Neutrophil (primary cell): ENCODE results near the gene HSF4.

Source experiments
- H3K27ac ChIP-seq: fragments of 200-600 bp; sonication (generic); 2 replicates; pipeline ENCODE4 v1.5.1; 2016; ENCODE audit warnings: mild to moderate bottlenecking, moderate library complexity
- H3K27me3 ChIP-seq: fragments of 200-600 bp; sonication (generic); 2 replicates; pipeline ENCODE4 v1.6.0; 2016; ENCODE audit warnings: mild to moderate bottlenecking
- H3K36me3 ChIP-seq: fragments of 200-600 bp; sonication (generic); 2 replicates; pipeline ENCODE4 v1.5.1; 2017
- H3K4me1 ChIP-seq, 2 experiments: fragments of 200-600 bp in 1 of 2; sonication (generic) in 1 of 2; 1 replicate in 1 of 2; 2 replicates in 1 of 2; pipeline versions ENCODE4 v1.5.1 to v1.6.1; 2013 to 2016; ENCODE audit warnings: low read depth in 1 of 2, low read length in 1 of 2, mild to moderate bottlenecking in 1 of 2, moderate library complexity in 1 of 2; ENCODE audit not compliant: control insufficient read depth in 1 of 2, insufficient read depth in 1 of 2
- H3K4me3 ChIP-seq, 2 experiments: fragments of 200-600 bp in 1 of 2; sonication (generic) in 1 of 2; 1 replicate in 1 of 2; 2 replicates in 1 of 2; pipeline ENCODE4 v1.5.1; 2013 to 2016; ENCODE audit warnings: low read depth in 1 of 2, low read length in 1 of 2, mild to moderate bottlenecking in 1 of 2, moderate library complexity in 1 of 2
- H3K9me3 ChIP-seq: fragments of 200-600 bp; sonication (generic); 2 replicates; pipeline ENCODE4 v1.5.1; 2016
- TF ChIP-seq, protein P1 (sequence below): fragments of 200-600 bp; sonication (generic); IDR thresholded peaks from 2 replicates; pipeline ENCODE4 v1.5.1; 2016; ENCODE audit warnings: antibody characterized with exemption

Gene HSF4

DNA sequence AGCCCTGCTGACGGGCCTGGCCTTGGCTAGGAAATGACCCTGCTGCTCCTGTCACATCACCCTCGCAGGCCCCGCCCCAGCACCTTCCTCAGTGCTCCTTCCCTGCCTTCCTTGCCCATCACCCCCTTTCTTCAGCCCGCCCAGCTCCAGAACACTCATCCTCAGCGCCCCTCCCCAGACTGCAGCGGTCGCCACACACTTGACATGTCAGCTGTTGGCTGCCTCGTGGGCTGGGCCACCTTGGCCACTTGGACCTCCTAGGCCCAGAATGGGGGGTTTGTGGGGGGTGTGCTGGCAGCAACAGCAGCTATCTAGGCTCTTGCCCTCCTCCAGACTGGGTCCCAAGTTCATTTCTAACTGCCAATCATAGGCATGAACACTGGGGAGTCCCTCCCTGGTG is 45.0 kb downstream of the HSF4 start:
- H3K4me1 ChIP-seq = peaks cover 9% of the 10 kb centered on the region in 2 experiments
- H3K27ac ChIP-seq = no peak overlapping the region
- no peaks in the 10 kb centered on the region for H3K9me3 ChIP-seq
- peaks cover 43% of the 10 kb centered on the region for H3K36me3 ChIP-seq
- TF ChIP-seq, protein P1, sequence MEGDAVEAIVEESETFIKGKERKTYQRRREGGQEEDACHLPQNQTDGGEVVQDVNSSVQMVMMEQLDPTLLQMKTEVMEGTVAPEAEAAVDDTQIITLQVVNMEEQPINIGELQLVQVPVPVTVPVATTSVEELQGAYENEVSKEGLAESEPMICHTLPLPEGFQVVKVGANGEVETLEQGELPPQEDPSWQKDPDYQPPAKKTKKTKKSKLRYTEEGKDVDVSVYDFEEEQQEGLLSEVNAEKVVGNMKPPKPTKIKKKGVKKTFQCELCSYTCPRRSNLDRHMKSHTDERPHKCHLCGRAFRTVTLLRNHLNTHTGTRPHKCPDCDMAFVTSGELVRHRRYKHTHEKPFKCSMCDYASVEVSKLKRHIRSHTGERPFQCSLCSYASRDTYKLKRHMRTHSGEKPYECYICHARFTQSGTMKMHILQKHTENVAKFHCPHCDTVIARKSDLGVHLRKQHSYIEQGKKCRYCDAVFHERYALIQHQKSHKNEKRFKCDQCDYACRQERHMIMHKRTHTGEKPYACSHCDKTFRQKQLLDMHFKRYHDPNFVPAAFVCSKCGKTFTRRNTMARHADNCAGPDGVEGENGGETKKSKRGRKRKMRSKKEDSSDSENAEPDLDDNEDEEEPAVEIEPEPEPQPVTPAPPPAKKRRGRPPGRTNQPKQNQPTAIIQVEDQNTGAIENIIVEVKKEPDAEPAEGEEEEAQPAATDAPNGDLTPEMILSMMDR = no peak
- no peak overlapping the region for H3K4me3 ChIP-seq
- H3K27me3 ChIP-seq = no peaks in the 10 kb centered on the region

DNA sequence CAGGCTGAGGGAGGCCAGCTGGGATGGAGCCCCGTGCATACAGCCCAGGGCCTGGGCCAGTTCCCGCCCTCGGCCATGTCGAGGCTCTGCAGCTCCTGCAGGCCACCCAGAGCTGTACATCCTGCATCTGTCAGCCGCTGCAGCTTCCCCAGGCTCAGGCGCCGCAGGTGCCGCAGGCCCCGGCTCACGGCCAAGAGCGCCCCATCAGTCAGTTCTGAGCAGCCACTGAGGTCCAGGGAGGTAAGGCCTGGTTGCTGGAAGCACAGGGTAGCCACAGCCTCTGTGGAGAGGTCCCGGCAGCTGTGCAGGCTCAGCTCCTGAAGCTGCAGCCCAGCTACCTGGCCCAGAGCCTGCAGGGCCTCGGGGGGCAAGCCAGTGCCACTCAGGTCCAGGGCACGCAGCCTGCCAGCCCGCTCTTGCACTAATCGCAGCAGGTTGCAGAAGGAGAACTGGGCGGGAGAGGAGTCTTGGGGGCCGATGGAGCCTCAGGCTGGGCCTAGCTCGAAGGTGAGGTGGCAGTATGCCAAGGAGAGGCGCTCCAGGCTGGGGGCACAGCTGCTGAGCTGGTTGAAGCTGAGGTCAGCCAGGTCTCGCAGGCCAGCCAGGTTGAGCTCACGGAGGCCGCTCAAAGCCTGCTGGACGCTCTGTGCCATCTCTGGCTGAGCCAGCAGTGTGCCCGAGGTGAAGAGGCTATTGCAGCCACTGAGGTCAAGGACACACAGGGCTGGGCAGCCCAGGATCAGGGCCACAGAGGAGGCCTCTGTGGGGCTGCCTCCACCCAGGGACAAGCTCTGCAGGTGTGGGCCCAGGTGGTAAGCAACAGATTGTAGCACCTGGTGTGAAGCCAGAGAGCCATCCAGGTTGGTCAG is 45.8 kb downstream of the HSF4 start:
- Histone ChIP-seq H3K27me3 (no peaks in the 10 kb centered on the region), H3K4me3 (no peak overlapping the region), H3K9me3 (no peaks in the 10 kb centered on the region), H3K27ac (no peak overlapping the region), H3K4me1 (peaks cover 9% of the 10 kb centered on the region in 2 experiments), H3K36me3 (peaks cover 40% of the 10 kb centered on the region)
- TF ChIP-seq, protein P1 = no peak

DNA sequence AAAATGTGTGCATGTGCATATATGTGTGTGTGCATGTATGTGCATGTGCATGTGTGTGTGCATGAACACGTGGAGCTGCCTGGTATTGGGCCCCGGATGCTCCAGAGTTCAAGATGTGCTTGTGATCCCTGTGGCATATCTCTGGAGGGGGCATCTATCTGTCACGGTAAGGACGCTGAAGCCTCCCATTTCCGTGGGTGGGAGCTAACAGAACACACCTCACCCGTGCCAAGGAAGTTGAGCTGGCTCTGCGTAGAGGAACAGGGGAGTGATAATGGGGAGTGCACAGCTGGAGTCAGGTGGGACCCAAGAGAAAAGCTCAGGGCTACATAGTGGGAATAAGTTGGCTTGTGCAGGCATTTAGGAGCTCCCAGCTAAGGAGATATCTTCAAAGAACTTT is 47.1 kb downstream of the HSF4 start:
- H3K4me3 ChIP-seq = no peak overlapping the region
- TF ChIP-seq, protein P1 = no peak

DNA sequence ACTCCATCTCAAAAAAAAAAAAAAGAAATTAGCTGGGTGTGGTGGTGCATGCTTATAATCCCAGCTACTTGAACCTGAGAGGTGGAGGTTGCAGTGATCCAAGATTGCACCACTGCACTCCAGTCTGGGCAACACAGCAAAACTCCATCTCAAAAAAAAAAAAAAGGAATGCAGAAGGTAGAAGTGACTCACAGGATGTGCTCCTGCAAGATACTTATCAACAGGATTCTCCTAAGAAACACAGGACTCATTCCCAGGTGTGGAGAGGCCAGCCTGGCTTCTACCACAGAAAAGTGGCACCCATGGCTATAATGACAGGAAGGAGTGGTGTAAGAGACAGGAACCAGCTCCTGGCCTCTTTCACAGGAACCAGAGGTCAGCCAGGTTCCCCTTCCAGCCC is 48.2 kb downstream of the HSF4 start:
- TF ChIP-seq, protein P1 = no peak
- Histone ChIP-seq H3K27ac (no peak overlapping the region), H3K4me3 (no peak overlapping the region), H3K9me3 (no peaks in the 10 kb centered on the region), H3K36me3 (peaks cover 16% of the 10 kb centered on the region), H3K4me1 (peaks cover 25 to 26% of the 10 kb centered on the region in 2 experiments), H3K27me3 (no peaks in the 10 kb centered on the region)

More for the DNA sequence above, 47.1 kb downstream of the HSF4 start:
- no peaks in the 10 kb centered on the region for H3K27me3 ChIP-seq
- no peak overlapping the region for H3K27ac ChIP-seq
- peaks cover 14 to 15% of the 10 kb centered on the region in 2 experiments for H3K4me1 ChIP-seq
- no peaks in the 10 kb centered on the region for H3K9me3 ChIP-seq
- peaks cover 27% of the 10 kb centered on the region for H3K36me3 ChIP-seq

DNA sequence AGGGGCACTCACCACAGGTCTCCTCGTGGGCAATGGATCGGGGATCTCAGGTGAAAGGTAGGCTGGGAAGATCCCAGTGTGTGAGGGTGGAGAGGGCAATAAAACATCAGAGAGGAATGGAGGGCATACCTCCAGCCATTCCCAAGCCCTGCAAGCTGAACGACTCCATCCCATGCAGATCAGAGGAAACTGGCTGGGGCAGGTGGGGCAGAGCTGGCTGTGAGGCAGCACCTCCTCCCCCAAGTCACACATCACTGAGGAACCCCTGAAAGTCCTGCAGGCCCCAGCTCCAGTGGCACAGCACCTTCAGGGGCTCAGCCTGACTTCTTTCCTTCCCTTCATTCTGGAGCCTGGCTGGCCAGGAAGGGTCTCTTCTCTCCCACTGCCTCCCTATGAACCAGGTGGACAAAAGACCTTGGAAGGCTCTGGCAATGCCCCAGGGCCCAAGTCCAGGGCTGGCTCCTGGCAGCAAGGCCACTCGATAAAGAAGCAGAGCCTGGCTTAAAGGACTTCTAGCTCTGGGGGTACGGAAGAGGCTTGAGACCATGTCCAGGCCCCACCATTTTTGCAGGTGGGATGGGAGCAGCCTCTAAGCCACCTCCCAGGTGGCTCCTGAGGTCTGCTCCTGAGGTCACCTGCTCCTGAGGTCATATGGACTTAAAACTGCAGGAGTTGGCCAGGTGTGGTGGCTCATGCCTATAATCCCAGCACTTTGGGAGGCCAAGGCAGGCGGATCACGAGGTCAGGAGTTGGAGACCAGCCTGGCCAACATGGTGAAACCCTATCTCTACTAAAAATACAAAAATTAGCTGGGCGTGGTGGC is 48.9 kb downstream of the HSF4 start:
- no peak overlapping the region for H3K27ac ChIP-seq

More for the DNA sequence above, 48.9 kb downstream of the HSF4 start:
- Histone ChIP-seq H3K36me3 (peaks cover 15% of the 10 kb centered on the region), H3K4me1 (peaks cover 27 to 30% of the 10 kb centered on the region in 2 experiments), H3K9me3 (no peaks in the 10 kb centered on the region), H3K27me3 (no peaks in the 10 kb centered on the region), H3K4me3 (no peak overlapping the region)
- TF ChIP-seq, protein P1 = no peak
